CD4-positive, alpha-beta T cell (primary cell): ENCODE measurements around the gene PTPRD. TPM values are rescaled to one million over a fixed set of nuclear protein-coding genes. Genes with fewer than 3 reads are reported as not detected.

Experiments
- ATAC-seq: fragments of 200-7000 bp; cut with Tn5 transposase; one replicate; pipeline ENCODE4 v1.10.0; 2022; ENCODE audit warnings: mild to moderate bottlenecking; ENCODE audit not compliant: poor library complexity
- CTCF ChIA-PET: fragments of 350-600 bp; sonication (Branson Sonifier 250); formaldehyde crosslinking; loops from one replicate; lab custom pipeline; 2021; ENCODE audit warnings: antibody characterized with exemption, inconsistent platforms; lab: Charles Lee
- POLR2A ChIA-PET: fragments of 350-600 bp; sonication (Branson Sonifier 250); formaldehyde crosslinking; loops from one replicate; lab custom pipeline; 2021; ENCODE audit warnings: antibody characterized with exemption, inconsistent platforms; lab: Charles Lee
- DNase-seq, 14 experiments: peaks; one replicate each; pipeline ENCODE4 v3.0.0-alpha.2; 2013 to 2020; ENCODE audit warnings: mixed read lengths in 2 of 14
- H3K27ac ChIP-seq, 2 donors: one replicate each; pipeline versions ENCODE4 v1.5.1 to v1.7.0; 2013; ENCODE audit warnings: low read length in 2 of 2, low read depth in 1 of 2, mild to moderate bottlenecking in 1 of 2
- H3K27me3 ChIP-seq, 2 experiments: 1 replicate in 1 of 2; 2 replicates in 1 of 2; pipeline versions ENCODE4 v1.6.1 to v1.7.0; 2013; ENCODE audit warnings: low read length in 2 of 2, control low read depth in 1 of 2, mild to moderate bottlenecking in 1 of 2, moderate library complexity in 1 of 2; ENCODE audit not compliant: insufficient read depth in 2 of 2, control insufficient read depth in 1 of 2
- H3K36me3 ChIP-seq: one replicate; pipeline ENCODE4 v1.6.1; 2013; ENCODE audit warnings: low read length, control low read depth; ENCODE audit not compliant: insufficient read depth
- H3K4me1 ChIP-seq: one replicate; pipeline ENCODE4 v1.6.1; 2013; ENCODE audit warnings: low read length, control low read depth; ENCODE audit not compliant: insufficient read depth
- H3K4me3 ChIP-seq: one replicate; pipeline ENCODE4 v1.5.1; 2013; ENCODE audit warnings: mild to moderate bottlenecking, low read length, moderate library complexity
- H3K9me3 ChIP-seq, 2 experiments: 1 replicate in 1 of 2; 2 replicates in 1 of 2; pipeline versions ENCODE4 v1.6.1 to v1.7.0; 2013; ENCODE audit warnings: low read length in 2 of 2, mild to moderate bottlenecking in 2 of 2, control low read depth in 1 of 2, moderate library complexity in 1 of 2; ENCODE audit not compliant: control insufficient read depth in 1 of 2, insufficient read depth in 1 of 2
- H3K27ac Mint-ChIP-seq: one replicate; pipeline ENCODE4 v1.8.0; 2020; ENCODE audit warnings: mixed read lengths
- H3K27me3 Mint-ChIP-seq: one replicate; pipeline ENCODE4 v1.8.0; 2021; ENCODE audit warnings: mixed read lengths
- H3K36me3 Mint-ChIP-seq: one replicate; pipeline ENCODE4 v1.8.0; 2021; ENCODE audit warnings: low read depth, mixed read lengths
- H3K4me1 Mint-ChIP-seq: one replicate; pipeline ENCODE4 v1.8.0; 2021; ENCODE audit warnings: low read depth, mixed read lengths
- H3K4me3 Mint-ChIP-seq: one replicate; pipeline ENCODE4 v1.8.0; 2020; ENCODE audit warnings: mild to moderate bottlenecking, mixed read lengths
- H3K9me3 Mint-ChIP-seq: one replicate; pipeline ENCODE4 v1.8.0; 2020; ENCODE audit warnings: mixed read lengths
- CTCF ChIP-seq: fragments of 200-600 bp; IDR thresholded peaks from one replicate; pipeline ENCODE4 v1.8.0; 2022; ENCODE audit warnings: antibody characterized with exemption, mild to moderate bottlenecking
- intact Hi-C, 2 experiments: fragments of 100-400 bp; cut with DNase I in 1 of 2; cut with micrococcal nuclease in 1 of 2; formaldehyde crosslinking; loops; one replicate each; pipeline versions ENCODE4 v1.15.1 to v1.9.0; 2023 to 2025; cut with DNase I, micrococcal nuclease
- total RNA-seq, 174 experiments: library from RNA in 2 of 174; stranded (reverse) in 2 of 174; gene quantifications; one replicate each; pipeline ENCODE4 v1.2.3 and lab custom pipeline; 2021 to 2026

Gene PTPRD
- total RNA-seq, 2 experiments from 2014 or later = not detected

GRCh38 chr9:8549214-8549613 lies 2063.6 kb downstream of the PTPRD start:
- intact Hi-C loops = no loop called here
- H3K4me1 Mint-ChIP-seq = no peaks in the 10 kb centered on the region

GRCh38 chr9:8543219-8543618 lies 2069.6 kb downstream of the PTPRD start:
- H3K27me3 ChIP-seq = no peaks in the 10 kb centered on the region
- H3K9me3 ChIP-seq = no peaks in the 10 kb centered on the region
- Mint-ChIP-seq H3K4me1 (no peaks in the 10 kb centered on the region), H3K4me3 (no peak overlapping the region), H3K36me3 (no peaks in the 10 kb centered on the region), H3K27ac (no peak overlapping the region), H3K9me3 (no peaks in the 10 kb centered on the region), H3K27me3 (no peaks in the 10 kb centered on the region)
- TF ChIP-seq CTCF = no peak
- intact Hi-C loops = no loop called here
- ATAC-seq (no peak), DNase-seq (no peak)
- no peaks in the 10 kb centered on the region for H3K4me1 ChIP-seq
- POLR2A ChIA-PET = no interaction called here
- no peak overlapping the region for H3K27ac ChIP-seq
- no peak overlapping the region for H3K4me3 ChIP-seq
- CTCF ChIA-PET = no interaction called here
- H3K36me3 ChIP-seq = no peaks in the 10 kb centered on the region

More at GRCh38 chr9:8549214-8549613, 2063.6 kb downstream of the PTPRD start:
- Mint-ChIP-seq H3K4me3 (no peak overlapping the region), H3K36me3 (no peaks in the 10 kb centered on the region), H3K9me3 (no peaks in the 10 kb centered on the region), H3K27ac (no peak overlapping the region), H3K27me3 (no peaks in the 10 kb centered on the region)
- H3K9me3 ChIP-seq = no peaks in the 10 kb centered on the region
- H3K36me3 ChIP-seq = no peaks in the 10 kb centered on the region
- H3K4me3 ChIP-seq = no peak overlapping the region
- ATAC-seq = no peak
- ChIA-PET POLR2A (no interaction called here), CTCF (interaction anchor here (0.7 kb wide), 1 partner anchor 12 kb away, joined by 4 read pairs; no protein-coding TSS in a partner anchor)
- no peak overlapping the region for H3K27ac ChIP-seq
- H3K4me1 ChIP-seq = no peaks in the 10 kb centered on the region
- H3K27me3 ChIP-seq = no peaks in the 10 kb centered on the region
- TF ChIP-seq CTCF = no peak
- DNase-seq = no peak

- no peaks in the 10 kb centered on the region for H3K27me3 Mint-ChIP-seq
- Histone ChIP-seq H3K4me1 (no peaks in the 10 kb centered on the region), H3K9me3 (no peaks in the 10 kb centered on the region), H3K27ac (no peak overlapping the region), H3K4me3 (no peak overlapping the region), H3K27me3 (no peaks in the 10 kb centered on the region), H3K36me3 (no peaks in the 10 kb centered on the region)
- no peak for ATAC-seq
- H3K27ac Mint-ChIP-seq = no peak overlapping the region
- intact Hi-C loops = no loop called here
- ChIA-PET POLR2A (no interaction called here), CTCF (no interaction called here)
- H3K4me1 Mint-ChIP-seq = no peaks in the 10 kb centered on the region
- TF ChIP-seq CTCF = no peak
- H3K36me3 Mint-ChIP-seq = no peaks in the 10 kb centered on the region
- H3K4me3 Mint-ChIP-seq = no peak overlapping the region
- no peak for DNase-seq
- no peaks in the 10 kb centered on the region for H3K9me3 Mint-ChIP-seq
Measured at GRCh38 chr9:8542537-8542936, 2070.3 kb downstream of the PTPRD start.
